OCI-LY3 (cell line): ENCODE results near the gene ADAM10.

ENCODE experiments used
- CTCF ChIP-seq: fragments of 200-600, 300-600 bp; sonication (generic); IDR thresholded peaks from 2 replicates; pipeline ENCODE4 v1.5.1; 2014; ENCODE audit warnings: antibody characterized with exemption, low read length, low read depth
- EZH2phosphoT487 ChIP-seq: fragments of 200-600 bp; shearing (Covaris generic); IDR thresholded peaks from 2 replicates; pipeline ENCODE4 v1.6.1; 2018; ENCODE audit warnings: antibody characterized with exemption, mixed run types, low read depth

DNA sequence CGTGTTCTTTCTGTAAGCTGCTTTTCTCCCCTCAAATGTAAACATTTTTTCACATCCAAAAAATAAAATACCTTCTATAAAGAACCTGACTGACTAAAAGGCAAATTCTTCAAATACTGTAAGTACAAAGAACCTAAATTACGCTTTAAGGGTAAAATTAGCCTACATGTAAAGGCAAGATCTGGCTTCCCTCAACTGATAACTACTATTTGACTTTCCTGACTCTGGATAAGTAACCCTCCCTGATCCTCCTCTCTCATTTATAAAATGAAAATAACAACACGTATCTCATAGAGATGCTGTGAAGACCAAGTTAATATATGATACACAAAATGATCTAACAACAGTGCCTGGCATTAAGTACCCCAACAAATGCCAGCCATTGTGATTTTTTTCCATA is 12.2 kb downstream of the ADAM10 start:
- TF ChIP-seq CTCF (no peak), EZH2phosphoT487 (no peak)
